ENCODE data around the gene ZNF652.
A peak's percentile ranks its signal among the peaks of the same experiment; 100 is the strongest.
"Not testable (repeated sequence)": the region's sequence is repeated elsewhere in the genome, so short reads cannot be mapped to it uniquely, and the experiment has no call there.

Gene ZNF652

GRCh38 chr17:49369089-49369488 lies 7.0 kb upstream of the ZNF652 start:
- Histone ChIP-seq H3K36me3 (ENCODE audit: insufficient read depth, low read length) (no peaks in the 10 kb centered on the region), H3K27ac (ENCODE audit: low read depth, low read length) (no peak overlapping the region)
- 100% methylated on average over 1 of the region's 1 CpG for WGBS

GRCh38 chr17:49365667-49366066 lies 3.6 kb upstream of the ZNF652 start:
- Histone ChIP-seq H3K4me3 (ENCODE audit: low read length) (no peak overlapping the region), H3K27me3 (ENCODE audit: insufficient read depth, low read length) (no peaks in the 10 kb centered on the region), H3K9ac (ENCODE audit: low read depth, low read length) (no peak overlapping the region), H3K4me1 (ENCODE audit: insufficient read depth, low read length) (peaks cover 15% of the 10 kb centered on the region), H3K9me3 (ENCODE audit: insufficient read depth, low read depth, low read length) (no peaks in the 10 kb centered on the region), H3K36me3 (ENCODE audit: insufficient read depth, low read length) (no peaks in the 10 kb centered on the region), H3K27ac (ENCODE audit: low read depth, low read length) (no peak overlapping the region)
- WGBS, result 66% methylated on average over 2 of the region's 2 CpGs

More at GRCh38 chr17:49369089-49369488, 7.0 kb upstream of the ZNF652 start:
- no peaks in the 10 kb centered on the region for H3K27me3 ChIP-seq (ENCODE audit: insufficient read depth, low read length)
- no peak overlapping the region for H3K4me3 ChIP-seq (ENCODE audit: low read length)
- no peaks in the 10 kb centered on the region for H3K9me3 ChIP-seq (ENCODE audit: insufficient read depth, low read depth, low read length)
- peaks cover 21% of the 10 kb centered on the region for H3K4me1 ChIP-seq (ENCODE audit: insufficient read depth, low read length)
- H3K9ac ChIP-seq (ENCODE audit: low read depth, low read length), result no peak overlapping the region

GRCh38 chr17:49365126-49365525 lies 3.1 kb upstream of the ZNF652 start:
- H3K9me3 ChIP-seq (ENCODE audit: insufficient read depth, low read depth, low read length); H3K4me3 ChIP-seq (ENCODE audit: low read length); H3K9ac ChIP-seq (ENCODE audit: low read depth, low read length); H3K27me3 ChIP-seq (ENCODE audit: insufficient read depth, low read length); H3K36me3 ChIP-seq (ENCODE audit: insufficient read depth, low read length); H3K27ac ChIP-seq (ENCODE audit: low read depth, low read length): not testable (repeated sequence)
- 97% methylated on average over 10 of the region's 10 CpGs for WGBS
- peaks cover 17% of the 10 kb centered on the region for H3K4me1 ChIP-seq (ENCODE audit: insufficient read depth, low read length)

- Histone ChIP-seq H3K27ac (ENCODE audit: low read depth, low read length) (no peak overlapping the region), H3K4me1 (ENCODE audit: insufficient read depth, low read length) (peaks cover 20% of the 10 kb centered on the region), H3K36me3 (ENCODE audit: insufficient read depth, low read length) (no peaks in the 10 kb centered on the region), H3K27me3 (ENCODE audit: insufficient read depth, low read length) (no peaks in the 10 kb centered on the region), H3K4me3 (ENCODE audit: low read length) (no peak overlapping the region), H3K9ac (ENCODE audit: low read depth, low read length) (no peak overlapping the region), H3K9me3 (ENCODE audit: insufficient read depth, low read depth, low read length) (no peaks in the 10 kb centered on the region)
- WGBS, result 100% methylated on average over 2 of the region's 2 CpGs
Observed at GRCh38 chr17:49364119-49364518, 2.1 kb upstream of the ZNF652 start.

GRCh38 chr17:49363251-49363650 lies 1.2 kb upstream of the ZNF652 start:
- Histone ChIP-seq H3K27ac (ENCODE audit: low read depth, low read length) (no peak overlapping the region), H3K4me3 (ENCODE audit: low read length) (peak overlapping the region; percentile 88), H3K9ac (ENCODE audit: low read depth, low read length) (no peak overlapping the region), H3K9me3 (ENCODE audit: insufficient read depth, low read depth, low read length) (no peaks in the 10 kb centered on the region), H3K27me3 (ENCODE audit: insufficient read depth, low read length) (no peaks in the 10 kb centered on the region), H3K36me3 (ENCODE audit: insufficient read depth, low read length) (no peaks in the 10 kb centered on the region), H3K4me1 (ENCODE audit: insufficient read depth, low read length) (peaks cover 29% of the 10 kb centered on the region)
- WGBS, result 79% methylated on average over 4 of the region's 4 CpGs

GRCh38 chr17:49362723-49363117 lies 670 bp upstream of the ZNF652 start:
- H3K36me3 ChIP-seq (ENCODE audit: insufficient read depth, low read length), result no peaks in the 10 kb centered on the region
- H3K27ac ChIP-seq (ENCODE audit: low read depth, low read length), result 0 out of 2 replicates have a peak overlapping the region, but pooled peaks have one; percentile 22
- no peaks in the 10 kb centered on the region for H3K27me3 ChIP-seq (ENCODE audit: insufficient read depth, low read length)
- no peaks in the 10 kb centered on the region for H3K9me3 ChIP-seq (ENCODE audit: insufficient read depth, low read depth, low read length)
- WGBS, result 21% methylated on average over 10 of the region's 10 CpGs
- peaks cover 29% of the 10 kb centered on the region for H3K4me1 ChIP-seq (ENCODE audit: insufficient read depth, low read length)
- peak overlapping the region; percentile 37; the same call in 1 of the 2 replicates for H3K9ac ChIP-seq (ENCODE audit: low read depth, low read length)
- H3K4me3 ChIP-seq (ENCODE audit: low read length), result peak overlapping the region; percentile 88

GRCh38 chr17:49361129-49361901 lies 735 bp downstream of the ZNF652 start:
- Histone ChIP-seq H3K4me1 (ENCODE audit: insufficient read depth, low read length) (peaks cover 29% of the 10 kb centered on the region), H3K4me3 (ENCODE audit: low read length) (peak overlapping the region; percentile 88)
- WGBS, result under 1% methylated on average over 52 of the region's 52 CpGs

GRCh38 chr17:49360796-49361128 lies 1.3 kb downstream of the ZNF652 start:
- 6% methylated on average over 8 of the region's 8 CpGs for WGBS
- no peaks in the 10 kb centered on the region for H3K36me3 ChIP-seq (ENCODE audit: insufficient read depth, low read length)
- H3K4me3 ChIP-seq (ENCODE audit: low read length), result peak overlapping the region; percentile 88

More at GRCh38 chr17:49361129-49361901, 735 bp downstream of the ZNF652 start:
- H3K9me3 ChIP-seq (ENCODE audit: insufficient read depth, low read depth, low read length), result no peaks in the 10 kb centered on the region
- H3K9ac ChIP-seq (ENCODE audit: low read depth, low read length), result peak overlapping the region; percentile 93
- no peaks in the 10 kb centered on the region for H3K27me3 ChIP-seq (ENCODE audit: insufficient read depth, low read length)
- peak overlapping the region; percentile 90; the same call in 1 of the 2 replicates for H3K27ac ChIP-seq (ENCODE audit: low read depth, low read length)
- no peaks in the 10 kb centered on the region for H3K36me3 ChIP-seq (ENCODE audit: insufficient read depth, low read length)

GRCh38 chr17:49359990-49360795 lies 1.9 kb downstream of the ZNF652 start:
- no peak overlapping the region for H3K9ac ChIP-seq (ENCODE audit: low read depth, low read length)
- H3K27ac ChIP-seq (ENCODE audit: low read depth, low read length), result no peak overlapping the region
- 38% methylated on average over 7 of the region's 8 CpGs for WGBS

More at GRCh38 chr17:49360796-49361128, 1.3 kb downstream of the ZNF652 start:
- peaks cover 29% of the 10 kb centered on the region for H3K4me1 ChIP-seq (ENCODE audit: insufficient read depth, low read length)
- 0 out of 2 replicates have a peak overlapping the region, but pooled peaks have one; percentile 93 for H3K9ac ChIP-seq (ENCODE audit: low read depth, low read length)
- H3K27me3 ChIP-seq (ENCODE audit: insufficient read depth, low read length), result no peaks in the 10 kb centered on the region
- H3K27ac ChIP-seq (ENCODE audit: low read depth, low read length), result no peak overlapping the region
- H3K9me3 ChIP-seq (ENCODE audit: insufficient read depth, low read depth, low read length), result no peaks in the 10 kb centered on the region

GRCh38 chr17:49358641-49359247 lies 3.3 kb downstream of the ZNF652 start:
- no peak overlapping the region for H3K27ac ChIP-seq (ENCODE audit: low read depth, low read length)
- peaks cover 29% of the 10 kb centered on the region for H3K4me1 ChIP-seq (ENCODE audit: insufficient read depth, low read length)
- H3K27me3 ChIP-seq (ENCODE audit: insufficient read depth, low read length), result no peaks in the 10 kb centered on the region
- H3K36me3 ChIP-seq (ENCODE audit: insufficient read depth, low read length), result no peaks in the 10 kb centered on the region
- no peaks in the 10 kb centered on the region for H3K9me3 ChIP-seq (ENCODE audit: insufficient read depth, low read depth, low read length)
- H3K9ac ChIP-seq (ENCODE audit: low read depth, low read length), result no peak overlapping the region
- 93% methylated on average over 4 of the region's 4 CpGs for WGBS
- H3K4me3 ChIP-seq (ENCODE audit: low read length), result no peak overlapping the region

More at GRCh38 chr17:49359990-49360795, 1.9 kb downstream of the ZNF652 start:
- Histone ChIP-seq H3K27me3 (ENCODE audit: insufficient read depth, low read length) (no peaks in the 10 kb centered on the region), H3K4me3 (ENCODE audit: low read length) (peak overlapping the region; percentile 88), H3K36me3 (ENCODE audit: insufficient read depth, low read length) (no peaks in the 10 kb centered on the region), H3K9me3 (ENCODE audit: insufficient read depth, low read depth, low read length) (no peaks in the 10 kb centered on the region), H3K4me1 (ENCODE audit: insufficient read depth, low read length) (peaks cover 29% of the 10 kb centered on the region)

- no peaks in the 10 kb centered on the region for H3K9me3 ChIP-seq (ENCODE audit: insufficient read depth, low read depth, low read length)
- WGBS, result 97% methylated on average over 3 of the region's 3 CpGs
- H3K4me3 ChIP-seq (ENCODE audit: low read length), result no peak overlapping the region
- H3K27me3 ChIP-seq (ENCODE audit: insufficient read depth, low read length), result no peaks in the 10 kb centered on the region
- peaks cover 24% of the 10 kb centered on the region for H3K4me1 ChIP-seq (ENCODE audit: insufficient read depth, low read length)
- no peak overlapping the region for H3K9ac ChIP-seq (ENCODE audit: low read depth, low read length)
- H3K27ac ChIP-seq (ENCODE audit: low read depth, low read length), result no peak overlapping the region
- peaks cover 3% of the 10 kb centered on the region; the same call in 1 of the 2 replicates for H3K36me3 ChIP-seq (ENCODE audit: insufficient read depth, low read length)
Observed at GRCh38 chr17:49357516-49357915, 4.5 kb downstream of the ZNF652 start.

All from HUES64 (cell line).